ENCODE data around the gene ESRRB.

Gene ESRRB

DNA sequence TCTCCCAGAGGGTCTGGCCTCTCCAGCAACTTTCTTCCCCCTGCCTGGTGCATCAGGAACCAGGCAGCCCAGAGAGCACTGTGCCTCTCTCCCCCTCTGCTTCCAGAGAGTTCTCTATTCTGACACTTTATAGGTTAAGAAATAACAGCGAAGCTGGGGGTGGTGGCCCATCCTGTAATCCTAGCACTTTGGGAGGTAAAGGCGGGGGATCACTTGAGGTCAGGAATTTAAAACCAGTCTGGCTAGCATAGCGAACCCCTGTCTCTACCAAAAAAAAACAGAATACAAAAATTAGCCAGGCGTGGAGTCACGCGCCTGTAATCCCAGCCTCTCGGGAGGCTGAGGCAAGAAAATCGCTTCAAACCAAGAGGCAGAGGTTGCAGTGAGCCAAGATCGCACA, 58.3 kb downstream of the ESRRB start:
- in situ Hi-C loops (cut with MboI; ENCODE audit: low sequenced_read_pairs), result no loop called here

DNA sequence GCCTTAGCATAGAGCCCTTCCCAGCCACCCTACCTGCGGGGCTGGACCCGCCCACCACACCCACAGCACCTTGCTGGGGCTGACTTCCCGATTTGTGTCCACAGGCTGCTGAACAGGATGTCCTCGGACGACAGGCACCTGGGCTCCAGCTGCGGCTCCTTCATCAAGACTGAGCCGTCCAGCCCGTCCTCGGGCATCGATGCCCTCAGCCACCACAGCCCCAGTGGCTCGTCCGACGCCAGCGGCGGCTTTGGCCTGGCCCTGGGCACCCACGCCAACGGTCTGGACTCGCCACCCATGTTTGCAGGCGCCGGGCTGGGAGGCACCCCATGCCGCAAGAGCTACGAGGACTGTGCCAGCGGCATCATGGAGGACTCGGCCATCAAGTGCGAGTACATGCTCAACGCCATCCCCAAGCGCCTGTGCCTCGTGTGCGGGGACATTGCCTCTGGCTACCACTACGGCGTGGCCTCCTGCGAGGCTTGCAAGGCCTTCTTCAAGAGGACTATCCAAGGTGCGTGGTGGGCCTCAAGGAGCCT, 63.4 kb downstream of the ESRRB start:
- in situ Hi-C loops (cut with MboI; ENCODE audit: low sequenced_read_pairs), result no loop called here

DNA sequence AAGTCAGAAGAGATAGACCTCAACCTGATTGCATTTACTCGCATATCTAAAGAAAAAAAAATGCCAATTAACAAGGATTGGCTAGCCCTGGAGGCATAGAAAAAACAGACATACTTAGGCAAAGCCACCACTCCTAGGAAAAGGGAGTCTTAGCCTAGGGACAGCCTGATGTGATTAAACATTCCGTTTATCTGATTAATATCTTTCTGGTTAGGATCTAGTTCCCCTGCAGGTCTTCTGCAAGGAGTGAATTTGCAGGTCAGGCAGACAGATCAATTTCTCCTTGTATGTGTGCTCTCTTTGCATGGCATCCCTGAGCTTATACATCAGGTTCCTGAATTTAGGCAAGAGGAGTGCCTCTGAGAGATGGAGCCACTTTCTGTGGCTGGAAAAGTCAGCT, 70.5 kb downstream of the ESRRB start:
- in situ Hi-C loops (cut with MboI; ENCODE audit: low sequenced_read_pairs), result no loop called here

DNA sequence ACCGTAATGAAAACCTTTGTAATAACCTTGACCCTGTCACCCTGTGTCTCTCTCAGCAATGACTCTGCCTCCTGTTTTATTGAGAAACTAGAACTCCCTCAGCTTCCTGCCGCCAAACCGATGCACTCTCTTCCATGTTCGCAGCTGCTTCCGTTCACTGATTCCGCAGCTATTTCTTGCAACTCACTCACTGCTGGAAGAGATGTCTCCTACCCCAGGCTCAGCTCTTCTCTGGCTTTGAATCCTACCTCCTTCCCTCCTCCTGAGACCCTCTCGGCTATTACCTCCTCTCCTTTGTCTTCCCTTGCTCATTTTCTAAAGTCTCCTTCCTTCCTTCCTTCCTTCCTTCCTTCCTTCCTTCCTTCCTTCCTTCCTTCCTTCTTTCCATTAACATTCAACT, 71.0 kb downstream of the ESRRB start:
- in situ Hi-C loops (cut with MboI; ENCODE audit: low sequenced_read_pairs), result no loop called here

DNA sequence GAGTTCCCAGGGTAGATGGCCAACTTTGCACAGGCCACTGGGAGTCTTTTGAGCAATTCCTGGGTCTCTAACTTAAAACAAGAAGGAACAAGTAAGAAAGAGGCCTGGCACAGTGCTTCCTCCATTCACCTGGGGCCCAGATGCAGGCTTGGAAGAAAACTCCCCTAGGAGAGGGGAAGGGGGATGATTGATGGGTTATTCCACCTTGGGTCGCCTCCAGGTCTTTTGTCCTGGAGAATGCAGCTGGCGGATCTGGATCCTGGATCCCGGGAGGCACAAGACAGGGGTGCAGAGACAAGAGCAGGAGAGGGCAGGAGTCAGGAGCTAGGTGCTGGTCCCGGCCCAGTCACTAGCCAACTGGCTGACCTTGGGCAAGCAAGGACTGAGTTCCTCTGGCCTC, 74.5 kb downstream of the ESRRB start:
- in situ Hi-C loops (cut with MboI; ENCODE audit: low sequenced_read_pairs), result no loop called here

DNA sequence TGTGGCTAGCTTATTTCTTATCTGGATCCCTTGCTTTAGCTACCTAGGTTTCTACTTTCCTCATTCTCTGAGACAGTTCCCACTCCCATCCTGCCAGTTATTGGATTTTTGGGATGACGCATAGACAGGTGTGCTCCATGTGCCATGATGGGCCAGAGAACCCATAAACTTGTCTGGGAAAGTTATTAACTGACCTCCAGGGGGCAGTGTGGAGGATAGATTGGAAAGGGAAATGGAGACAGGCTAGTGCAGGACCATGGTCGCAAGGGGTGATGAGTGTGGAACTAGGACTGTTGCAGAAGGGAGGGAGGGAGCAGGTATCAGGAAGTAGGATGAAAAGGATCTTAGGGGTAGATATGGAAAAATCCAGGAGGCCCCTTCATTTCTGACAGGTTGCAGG, 80.3 kb downstream of the ESRRB start:
- in situ Hi-C loops (cut with MboI; ENCODE audit: low sequenced_read_pairs), result no loop called here

DNA sequence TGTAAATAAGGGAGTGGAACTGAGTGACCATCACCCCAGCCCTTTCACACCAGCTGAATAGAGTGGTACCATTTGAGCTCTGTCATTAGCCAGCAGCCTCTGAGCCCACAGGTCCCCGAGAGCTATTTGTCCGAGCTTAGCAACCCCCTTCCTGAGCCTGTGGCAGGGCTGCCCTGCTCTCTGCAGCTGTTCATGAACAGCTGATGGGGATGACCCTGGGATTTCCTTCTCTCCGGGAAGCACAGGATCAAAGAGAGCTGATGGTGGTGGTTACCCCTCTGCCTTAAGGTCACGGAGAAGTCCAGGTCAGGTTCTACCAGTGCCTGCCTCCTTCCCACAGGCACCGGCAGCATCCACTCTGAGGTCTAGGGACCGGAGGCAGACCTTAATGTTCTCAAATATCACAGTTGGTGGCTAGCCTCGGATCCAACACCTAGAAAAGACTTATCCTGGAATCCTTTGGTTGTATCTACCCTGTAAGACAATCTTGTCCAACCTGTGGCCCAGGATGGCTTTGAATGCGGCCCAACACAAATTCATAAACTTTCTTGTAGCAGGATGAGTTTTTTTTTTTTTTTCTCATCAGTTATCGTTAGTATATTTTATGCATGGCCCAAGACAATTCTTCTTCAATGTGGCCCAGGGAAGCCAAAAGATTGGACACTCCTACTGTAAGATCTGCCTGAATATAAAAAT, 81.1 kb downstream of the ESRRB start:
- in situ Hi-C loops (cut with MboI; ENCODE audit: low sequenced_read_pairs), result no loop called here

DNA sequence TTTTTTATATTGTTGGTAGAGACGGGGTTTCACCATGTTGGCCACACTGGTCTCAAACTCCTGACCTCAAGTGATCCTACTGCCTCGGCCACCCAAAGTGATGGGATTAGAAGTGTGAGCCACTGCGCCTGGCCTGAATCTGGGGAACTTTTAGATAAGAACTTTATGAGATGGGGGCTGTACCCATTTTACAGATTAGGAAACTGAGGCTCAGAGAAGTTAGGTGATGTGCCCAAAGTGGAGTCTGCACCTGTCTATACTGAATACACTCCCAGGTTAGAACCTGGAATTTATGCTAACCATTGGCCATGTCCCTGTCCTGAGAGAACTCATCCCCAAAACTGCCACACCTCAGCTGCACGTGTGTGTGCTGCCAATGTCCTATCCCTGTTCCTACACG, 81.9 kb downstream of the ESRRB start:
- in situ Hi-C loops (cut with MboI; ENCODE audit: low sequenced_read_pairs), result no loop called here

DNA sequence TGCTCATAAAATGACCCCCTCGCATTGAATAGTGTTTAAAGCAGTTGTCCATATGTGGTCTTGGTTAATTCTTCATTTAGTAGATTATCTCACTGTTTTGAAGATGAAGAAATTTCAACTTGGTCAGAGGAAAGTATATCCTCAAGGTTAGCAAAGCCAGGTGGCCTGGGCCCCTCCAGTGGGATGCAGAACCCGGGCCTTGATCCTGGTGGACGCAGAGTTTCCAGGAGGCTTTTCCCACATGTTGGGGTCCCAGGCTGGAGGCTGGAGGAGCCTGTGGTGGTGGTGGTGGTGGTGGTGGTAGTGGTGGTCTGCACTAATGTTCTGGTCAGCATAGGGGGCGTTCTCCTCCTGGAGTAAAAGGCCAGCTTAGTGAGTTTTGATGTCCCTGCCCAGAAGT, 85.9 kb downstream of the ESRRB start:
- in situ Hi-C loops (cut with MboI; ENCODE audit: low sequenced_read_pairs), result no loop called here

DNA sequence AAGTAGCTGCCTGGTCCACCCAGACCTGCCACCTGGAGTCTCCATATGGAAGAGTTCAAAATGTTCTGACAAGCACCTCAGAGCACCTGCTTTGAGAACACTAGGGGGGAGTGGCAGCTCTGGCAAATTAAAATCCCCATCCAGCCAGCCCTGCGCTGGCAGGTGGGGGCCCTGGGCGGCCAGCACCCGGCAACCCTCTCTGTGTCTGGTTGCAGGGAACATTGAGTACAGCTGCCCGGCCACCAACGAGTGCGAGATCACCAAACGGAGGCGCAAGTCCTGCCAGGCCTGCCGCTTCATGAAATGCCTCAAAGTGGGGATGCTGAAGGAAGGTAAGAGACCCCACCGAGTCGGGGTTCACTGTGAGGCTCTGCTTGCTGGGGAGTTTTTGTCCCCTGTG, 86.4 kb downstream of the ESRRB start:
- in situ Hi-C loops (cut with MboI; ENCODE audit: low sequenced_read_pairs), result no loop called here

DNA sequence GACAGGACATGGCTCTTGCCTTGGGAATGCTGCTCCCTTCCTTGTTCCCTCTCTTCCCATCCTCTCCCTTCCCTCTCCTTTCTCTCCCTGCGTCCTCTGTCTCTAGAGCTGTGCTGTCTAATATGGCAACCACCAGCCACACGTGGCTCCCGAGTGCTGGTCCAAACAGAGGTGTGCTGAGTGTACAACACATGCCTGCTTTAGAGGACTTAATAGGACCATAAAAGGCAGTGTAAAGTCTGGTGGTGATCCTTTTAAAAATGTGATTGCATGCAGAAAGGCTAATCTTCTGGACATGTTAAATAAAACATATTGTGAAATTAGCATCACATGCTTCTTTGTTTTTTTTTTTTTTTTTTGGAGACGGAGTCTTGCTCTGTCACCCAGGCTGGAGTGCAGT, 87.2 kb downstream of the ESRRB start:
- in situ Hi-C loops (cut with MboI; ENCODE audit: low sequenced_read_pairs), result no loop called here

DNA sequence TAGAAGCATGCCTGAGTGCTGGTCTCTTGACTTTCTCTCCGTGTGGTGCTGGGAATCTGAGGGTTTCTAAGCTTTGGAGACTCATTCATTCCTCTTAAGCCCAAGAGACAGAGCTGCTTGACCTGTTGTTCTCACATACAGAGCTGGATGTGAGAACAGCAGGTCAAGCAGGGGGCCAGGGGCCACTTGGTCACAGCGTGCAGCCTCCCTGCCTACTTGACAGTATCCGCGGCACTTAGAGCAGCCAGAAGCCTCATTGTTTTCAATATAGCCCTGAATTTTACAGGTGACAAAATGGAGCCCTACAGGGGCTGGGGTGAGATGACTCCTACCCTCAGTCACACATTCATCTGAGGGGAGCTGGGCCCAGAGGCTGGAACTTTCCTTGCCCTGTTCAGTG, 88.9 kb downstream of the ESRRB start:
- in situ Hi-C loops (cut with MboI; ENCODE audit: low sequenced_read_pairs), result no loop called here

DNA sequence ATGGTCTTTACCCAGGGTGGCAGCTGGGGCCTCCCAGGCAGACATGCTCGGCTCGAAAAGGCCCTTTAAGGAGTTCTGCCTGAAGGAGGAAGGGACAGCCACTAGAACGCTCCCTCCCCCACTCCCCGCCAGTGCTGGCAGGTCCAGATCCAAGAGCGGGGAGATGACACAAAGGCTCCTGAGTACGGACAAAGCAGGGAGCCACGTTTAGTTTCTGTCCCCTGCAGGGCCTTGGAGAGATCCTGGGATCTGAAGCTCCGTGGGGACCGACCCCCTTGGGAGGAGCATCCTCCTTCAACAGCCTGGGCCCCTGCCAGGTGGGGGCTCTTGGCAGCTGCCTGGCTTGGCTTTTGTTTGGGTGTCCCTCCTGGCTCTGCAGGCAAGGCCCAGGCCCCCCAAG, 89.7 kb downstream of the ESRRB start:
- in situ Hi-C loops (cut with MboI; ENCODE audit: low sequenced_read_pairs), result no loop called here

DNA sequence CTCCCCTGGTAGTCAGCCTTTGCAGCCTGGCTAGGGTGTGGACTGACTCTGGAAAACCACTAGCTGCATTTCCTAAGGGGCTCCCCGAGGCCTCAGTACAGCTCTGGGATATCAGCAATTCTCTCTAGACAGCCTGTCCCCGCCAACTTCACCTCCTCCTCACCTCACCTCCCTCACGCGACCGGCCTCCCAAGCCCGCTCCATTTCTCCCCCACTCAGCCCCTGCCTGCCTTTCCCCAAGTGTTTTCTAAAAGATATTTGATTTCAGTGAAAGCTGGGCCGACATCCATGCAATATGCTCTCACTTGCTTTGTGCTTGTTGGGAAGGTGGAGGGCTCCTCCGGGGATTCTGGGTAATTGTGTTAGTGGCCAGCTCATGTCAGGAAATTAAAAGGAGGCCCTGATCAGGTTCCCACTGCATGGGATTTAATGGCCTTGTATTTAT, 91.8 kb downstream of the ESRRB start:
- in situ Hi-C loops (cut with MboI; ENCODE audit: low sequenced_read_pairs), result no loop called here

DNA sequence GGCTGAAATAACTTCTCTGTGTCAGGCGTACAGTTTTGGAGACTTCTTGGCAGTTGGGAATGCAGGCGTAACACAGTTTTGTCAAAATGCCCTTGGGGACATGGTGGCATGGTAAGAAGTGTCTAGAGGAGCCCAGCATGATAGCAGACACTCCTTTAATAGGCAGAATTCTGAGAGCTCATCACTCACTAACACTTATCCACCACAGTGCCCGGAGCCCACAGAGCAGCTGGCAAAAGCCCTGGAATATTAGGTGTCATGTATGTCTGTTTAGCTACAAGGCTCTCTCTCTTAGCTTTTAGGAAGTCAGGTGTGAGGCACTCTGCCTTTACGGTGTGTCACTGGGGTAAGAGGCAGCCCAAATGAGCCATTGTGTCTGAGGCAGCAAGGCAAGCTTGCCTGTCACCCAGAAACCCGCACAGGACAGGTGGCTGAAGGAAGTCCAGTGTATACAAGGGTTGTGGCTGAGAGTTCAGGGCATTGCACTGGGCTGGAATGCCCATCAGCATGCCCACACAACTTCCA, 96.3 kb downstream of the ESRRB start:
- in situ Hi-C loops (cut with MboI; ENCODE audit: low sequenced_read_pairs), result no loop called here

DNA sequence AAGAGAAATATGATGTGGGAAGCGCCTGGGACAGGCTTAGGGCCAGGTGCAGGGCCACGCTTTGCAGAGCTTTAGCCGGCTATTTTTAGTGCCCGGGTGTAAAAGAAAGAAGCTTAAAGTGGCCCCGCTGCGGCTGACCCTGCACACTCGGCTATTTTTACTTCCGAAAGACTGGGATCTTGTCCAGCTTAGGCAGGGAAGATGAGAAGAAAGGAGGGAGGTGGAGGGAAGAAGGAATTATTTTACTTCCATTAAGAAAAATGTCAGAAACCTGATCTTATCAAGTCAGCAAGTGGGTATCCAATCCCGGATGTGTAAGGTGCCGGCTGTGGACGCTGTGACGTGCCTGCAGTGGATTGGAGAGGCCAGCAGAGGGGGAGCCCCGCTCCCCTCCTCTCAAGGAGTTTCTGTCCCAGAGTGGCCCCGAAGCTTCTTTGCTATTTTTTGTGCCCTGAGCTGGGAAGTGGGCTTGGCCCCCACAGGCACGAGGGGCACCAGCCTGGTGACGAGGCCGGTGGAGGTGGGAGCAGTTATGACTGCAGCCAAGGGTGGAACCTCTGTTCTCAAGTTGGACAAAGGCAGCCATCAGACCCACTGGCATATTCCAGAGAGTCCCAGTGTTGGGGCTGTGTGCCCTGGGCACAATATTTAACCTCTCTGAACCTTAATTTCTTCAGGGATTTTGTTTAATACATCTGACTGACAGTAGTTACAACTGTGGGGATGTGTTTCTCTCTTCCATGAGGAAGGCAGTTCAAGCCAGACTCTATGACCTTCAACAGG, 97.7 kb downstream of the ESRRB start:
- in situ Hi-C loops (cut with MboI; ENCODE audit: low sequenced_read_pairs), result no loop called here

DNA sequence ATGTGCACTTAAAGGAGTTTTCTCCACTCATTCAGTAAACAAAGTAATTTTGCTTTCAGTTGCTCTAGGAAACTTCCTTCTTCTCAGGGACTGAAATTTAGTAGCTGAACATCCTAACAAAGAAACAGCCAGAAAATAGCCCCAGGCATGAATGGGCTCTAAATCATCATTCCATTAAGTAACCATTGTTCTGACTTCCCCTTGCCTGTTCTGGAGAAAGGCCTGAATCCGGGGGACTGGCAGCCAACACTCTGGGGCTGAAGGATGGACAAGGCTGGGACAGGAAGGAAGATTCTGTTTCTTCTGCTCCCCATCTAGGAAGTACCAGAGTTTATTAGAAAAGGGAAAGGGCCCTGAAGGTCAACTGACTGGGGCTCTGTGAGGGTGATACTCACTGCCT, 104.5 kb downstream of the ESRRB start:
- in situ Hi-C loops (cut with MboI; ENCODE audit: low sequenced_read_pairs), result no loop called here

DNA sequence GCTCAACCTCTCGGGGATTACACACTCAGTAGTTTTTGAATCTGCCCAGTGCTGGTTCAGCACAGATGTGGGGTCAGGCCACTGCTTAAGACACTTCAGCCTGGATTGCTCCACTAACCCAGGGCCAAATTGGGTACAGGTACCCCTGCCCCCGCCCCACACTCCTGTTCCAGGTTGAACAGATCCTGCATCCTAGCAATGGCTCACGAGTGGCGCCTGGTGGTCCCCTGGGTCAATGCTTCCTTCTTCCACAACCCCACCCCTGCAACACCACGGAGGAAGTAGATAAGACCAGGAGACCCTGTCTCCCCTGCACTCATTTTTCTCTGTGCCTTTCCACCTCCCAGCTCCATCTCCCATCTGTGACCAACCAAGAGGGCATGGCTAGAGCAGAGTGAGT, 108.4 kb downstream of the ESRRB start:
- in situ Hi-C loops (cut with MboI; ENCODE audit: low sequenced_read_pairs), result no loop called here

DNA sequence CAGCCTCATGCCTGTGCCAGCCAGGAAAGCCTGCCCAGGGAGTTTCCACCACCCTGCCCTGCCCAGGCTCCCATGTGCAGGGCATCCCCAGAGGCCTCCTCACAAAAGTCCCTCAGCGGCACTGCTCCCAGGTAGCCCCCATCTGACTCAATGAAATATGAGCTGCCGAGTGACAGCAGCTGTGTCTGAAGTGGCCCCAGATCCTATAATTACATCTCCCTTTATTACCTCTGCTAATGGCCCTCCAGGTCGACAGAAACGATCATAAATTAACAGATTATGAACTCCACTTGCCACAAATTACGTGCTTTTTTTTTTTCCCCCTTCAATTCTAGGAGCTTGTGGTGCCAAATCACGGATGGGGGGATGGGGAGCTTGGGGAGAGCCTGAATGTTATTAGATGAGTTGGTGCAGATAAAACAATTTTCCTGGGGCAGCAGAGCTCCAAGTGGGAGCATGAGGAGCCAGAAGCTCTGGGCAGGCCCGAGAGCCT, 110.4 kb downstream of the ESRRB start:
- in situ Hi-C loops (cut with MboI; ENCODE audit: low sequenced_read_pairs), result no loop called here

DNA sequence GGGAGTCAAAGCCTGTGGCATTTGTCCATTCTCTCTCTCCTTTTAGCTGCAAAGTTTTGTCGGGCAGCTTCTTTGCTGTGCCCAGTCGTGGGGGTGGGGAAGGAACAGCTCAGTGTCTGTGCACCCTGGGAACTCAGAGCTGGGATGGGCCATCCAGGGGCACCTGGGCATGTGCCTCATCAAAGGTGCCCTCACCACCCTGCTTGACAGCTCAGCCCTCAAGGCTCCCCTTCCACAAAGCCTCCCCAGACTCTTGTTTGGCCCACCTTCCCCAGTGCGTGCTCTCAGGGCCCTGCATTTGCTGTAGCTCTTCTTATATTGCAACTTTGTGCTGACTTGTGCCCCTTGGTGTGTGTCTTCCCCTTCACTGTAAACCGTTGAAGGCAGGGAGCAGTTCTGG, 112.6 kb downstream of the ESRRB start:
- in situ Hi-C loops (cut with MboI; ENCODE audit: low sequenced_read_pairs), result no loop called here

DNA sequence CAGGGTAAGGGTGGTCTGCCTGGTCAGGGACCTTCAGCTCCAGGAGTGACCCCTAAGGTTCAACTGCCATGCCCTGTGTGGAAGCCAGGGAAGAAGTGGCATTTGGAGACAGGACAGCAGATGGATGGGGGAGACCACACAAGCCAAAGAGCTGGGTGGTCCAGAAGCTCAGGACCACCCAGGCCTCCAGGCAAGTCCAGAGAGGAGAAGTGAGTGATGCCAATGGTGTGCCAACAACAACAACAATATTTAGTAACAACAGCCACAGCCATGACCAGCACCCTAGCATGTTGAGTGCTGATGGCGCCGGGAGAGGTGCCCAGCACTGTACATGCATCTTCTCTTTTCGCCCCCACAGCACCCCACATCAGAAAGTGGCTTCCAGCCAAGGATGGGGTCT, 113.7 kb downstream of the ESRRB start:
- in situ Hi-C loops (cut with MboI; ENCODE audit: low sequenced_read_pairs), result no loop called here

DNA sequence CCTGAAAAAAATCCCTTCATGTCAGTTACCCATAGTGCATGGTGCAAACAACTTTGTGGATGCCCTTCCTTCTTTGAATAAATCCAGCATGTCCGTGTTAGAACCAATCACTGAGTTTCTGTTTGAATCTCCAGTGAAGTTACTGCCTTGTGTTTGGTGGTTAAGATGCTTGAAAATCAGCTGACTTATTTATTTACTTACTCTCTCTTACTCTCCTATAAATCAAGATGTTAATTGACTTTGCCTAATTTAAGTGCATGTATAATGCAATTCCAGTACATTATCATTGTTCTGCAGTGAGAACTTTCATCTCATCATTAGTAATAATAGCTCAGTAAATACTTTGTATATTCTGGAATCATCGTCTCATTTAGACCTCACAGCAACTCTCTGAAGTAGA, 114.2 kb downstream of the ESRRB start:
- in situ Hi-C loops (cut with MboI; ENCODE audit: low sequenced_read_pairs), result no loop called here
